IMR-90 (cell line): ENCODE measurements around the gene PLOD1. TPM values are rescaled to one million over a fixed set of nuclear protein-coding genes. Genes with fewer than 3 reads are reported as not detected.

Experiments used
- ATAC-seq: fragments of 200-7000 bp; cut with Tn5 transposase; 2 replicates; pipeline ENCODE4 v1.9.1; 2020; ENCODE audit warnings: low read depth, mild to moderate bottlenecking, moderate library complexity
- BruUV-seq: library from RNA; stranded (reverse); fragments of 400-500 nt; replicated peaks from 2 replicates; lab custom pipeline; 2021; lab: Mats Ljungman, UMichigan
- CTCF ChIA-PET: fragments of 300-600 bp; formaldehyde crosslinking; extraction: SDS; loops from one replicate; lab custom pipeline; 2021; ENCODE audit warnings: antibody characterized with exemption; lab: Yijun Ruan, JAX
- POLR2A ChIA-PET: fragments of 300-600 bp; sonication (Branson Sonifier 250); formaldehyde crosslinking; loops from one replicate; lab custom pipeline; 2022; ENCODE audit warnings: antibody characterized with exemption; ENCODE audit not compliant: unreplicated experiment; lab: Charles Lee
- DNase-seq: peaks from one replicate; pipeline ENCODE4 v3.0.0; 2013
- H2AFZ ChIP-seq: replicated peaks from 2 replicates; pipeline ENCODE3; 2013; ENCODE audit warnings: low read length, mild to moderate bottlenecking; ENCODE audit not compliant: poor library complexity
- H2AK5ac ChIP-seq: 2 replicates; pipeline ENCODE4 v1.6.1; 2013; ENCODE audit warnings: low read depth, low read length, inconsistent platforms
- H2AK9ac ChIP-seq: replicated peaks from 2 replicates; pipeline ENCODE3; 2013; ENCODE audit warnings: mild to moderate bottlenecking, low read depth, low read length, moderate library complexity; ENCODE audit not compliant: poor library complexity
- H2BK120ac ChIP-seq: 2 replicates; pipeline ENCODE4 v1.6.1; 2013; ENCODE audit warnings: low read depth, low read length, inconsistent platforms
- H2BK15ac ChIP-seq: 3 replicates; pipeline ENCODE4 v1.6.1; 2013; ENCODE audit warnings: low read depth, low read length, inconsistent platforms
- H2BK20ac ChIP-seq: 2 replicates; pipeline ENCODE4 v1.6.1; 2013; ENCODE audit warnings: low read depth, mild to moderate bottlenecking, inconsistent platforms, low read length, moderate library complexity
- H2BK5ac ChIP-seq: 2 replicates; pipeline ENCODE4 v1.6.1; 2013; ENCODE audit warnings: mild to moderate bottlenecking, low read depth, low read length, inconsistent platforms; ENCODE audit not compliant: poor library complexity, severe bottlenecking
- H3K14ac ChIP-seq: replicated peaks from 2 replicates; pipeline ENCODE4 v1.6.1; 2013; ENCODE audit warnings: low read depth, low read length, inconsistent platforms
- H3K18ac ChIP-seq: 2 replicates; pipeline ENCODE4 v1.6.1; 2013; ENCODE audit warnings: low read depth, low read length, control low read depth
- H3K23ac ChIP-seq: 2 replicates; pipeline ENCODE4 v1.6.1; 2013; ENCODE audit warnings: low read depth, low read length, inconsistent platforms
- H3K27ac ChIP-seq: 2 replicates; pipeline ENCODE4 v1.5.1; 2013; ENCODE audit warnings: mild to moderate bottlenecking, control low read depth, low read length; ENCODE audit not compliant: insufficient read depth
- H3K27me3 ChIP-seq: 2 replicates; pipeline ENCODE4 v1.6.1; 2013; ENCODE audit warnings: low read length; ENCODE audit not compliant: control insufficient read depth, insufficient read depth
- H3K36me3 ChIP-seq: 2 replicates; pipeline ENCODE4 v1.6.1; 2013; ENCODE audit warnings: low read length, mixed read lengths; ENCODE audit not compliant: control insufficient read depth, insufficient read depth
- H3K4ac ChIP-seq: 2 replicates; pipeline ENCODE4 v1.6.1; 2013; ENCODE audit warnings: low read depth, low read length, inconsistent platforms
- H3K4me1 ChIP-seq: 2 replicates; pipeline ENCODE4 v1.6.1; 2013; ENCODE audit warnings: low read length, mixed read lengths; ENCODE audit not compliant: control insufficient read depth, insufficient read depth
- H3K4me2 ChIP-seq: 2 replicates; pipeline ENCODE4 v1.6.1; 2013; ENCODE audit warnings: low read depth, mild to moderate bottlenecking, control low read depth, low read length, moderate library complexity
- H3K4me3 ChIP-seq: 2 replicates; pipeline ENCODE4 v1.5.1; 2013; ENCODE audit warnings: low read depth, mild to moderate bottlenecking, control low read depth, low read length, moderate library complexity; ENCODE audit not compliant: insufficient read depth
- H3K56ac ChIP-seq: 2 replicates; pipeline ENCODE4 v1.6.1; 2013; ENCODE audit warnings: low read length, inconsistent platforms; ENCODE audit not compliant: insufficient read depth; ENCODE audit errors: extremely low read depth
- H3K79me1 ChIP-seq, 2 experiments: 2 replicates each; pipeline ENCODE4 v1.6.1; 2013; ENCODE audit warnings: low read length in 2 of 2, inconsistent platforms in 1 of 2, low read depth in 1 of 2
- H3K9ac ChIP-seq: 2 replicates; pipeline ENCODE4 v1.6.1; 2013; ENCODE audit warnings: low read depth, low read length, control low read depth
- H3K9me1 ChIP-seq: 2 replicates; pipeline ENCODE4 v1.6.1; 2013; ENCODE audit warnings: low read length, inconsistent platforms; ENCODE audit not compliant: insufficient read depth
- H3K9me3 ChIP-seq: 2 replicates; pipeline ENCODE4 v1.6.1; 2013; ENCODE audit warnings: low read length; ENCODE audit not compliant: control insufficient read depth, insufficient read depth
- H4K20me1 ChIP-seq: 2 replicates; pipeline ENCODE4 v1.6.1; 2013; ENCODE audit warnings: low read length, inconsistent platforms; ENCODE audit not compliant: insufficient read depth
- H4K5ac ChIP-seq: 2 replicates; pipeline ENCODE4 v1.6.1; 2013; ENCODE audit warnings: mild to moderate bottlenecking, low read depth, low read length, control low read depth
- H4K8ac ChIP-seq, 2 experiments: 2 replicates each; pipeline ENCODE4 v1.6.1; 2013; ENCODE audit warnings: low read depth in 2 of 2, low read length in 2 of 2, control low read depth in 1 of 2, inconsistent platforms in 1 of 2
- H4K91ac ChIP-seq: 2 replicates; pipeline ENCODE4 v1.6.1; 2013; ENCODE audit warnings: low read depth, low read length, inconsistent platforms; ENCODE audit not compliant: insufficient read depth
- CTCF ChIP-seq: conservative IDR thresholded peaks from 2 replicates; pipeline ENCODE4 v1.5.1; 2012; ENCODE audit warnings: mild to moderate bottlenecking, low read depth, low read length, improper control_type of control experiment
- ELK1 ChIP-seq: fragments of 150-350 bp; IDR thresholded peaks from 2 replicates; pipeline ENCODE4 v1.6.1; 2016; ENCODE audit warnings: low read depth, mild to moderate bottlenecking, low read length, moderate library complexity, borderline replicate concordance
- MAFK ChIP-seq: IDR thresholded peaks from 2 replicates; pipeline ENCODE4 v1.6.1; 2012; ENCODE audit warnings: low read depth, low read length, improper control_type of control experiment
- MXI1 ChIP-seq: IDR thresholded peaks from 2 replicates; pipeline ENCODE4 v1.6.1; 2012; ENCODE audit warnings: low read depth, mild to moderate bottlenecking, low read length, moderate library complexity, borderline replicate concordance
- RAD21 ChIP-seq: IDR thresholded peaks from 2 replicates; pipeline ENCODE4 v1.6.1; 2012; ENCODE audit warnings: low read length, improper control_type of control experiment
- WGBS, 2 experiments: methylation state at CpG; one replicate each; pipeline versions ENCODE4 v1.1.5 to v1.1.7; 2013; ENCODE audit warnings: missing lambda C conversion rate in 2 of 2; ENCODE audit not compliant: insufficient read length in 1 of 2; ENCODE audit errors: extremely low coverage in 2 of 2; 5-methylcytosine and 5-hydroxymethylcytosine counted together
- dilution Hi-C: fragments of 300-500 bp; cut with HindIII; formaldehyde crosslinking; loops from one replicate; pipeline ENCODE4 v1.14.3; 2018; ENCODE audit warnings: low sequenced_read_pairs; ENCODE audit not compliant: unreplicated experiment
- in situ Hi-C: fragments of 300-500 bp; cut with MboI; formaldehyde crosslinking; loops from 3 replicates; pipeline ENCODE4 v1.14.3; 2019; ENCODE audit warnings: low sequenced_read_pairs, inconsistent platforms, mixed read lengths
- intact Hi-C: fragments of 100-400 bp; cut with micrococcal nuclease; formaldehyde crosslinking; loops from 2 replicates; pipeline ENCODE4 v1.10.0; 2022
- polyA plus RNA-seq, 3 experiments: library from polyadenylated mRNA; depleted of rRNA; stranded (reverse); fragments of >200 nt; gene quantifications; 2 replicates each; pipeline ENCODE4 v1.2.3, GENCODE V29; 2012; ENCODE audit warnings: low replicate concordance in 1 of 3
- total RNA-seq: library from RNA; depleted of rRNA; stranded (reverse); fragments of >200 nt; gene quantifications from 2 replicates; pipeline ENCODE4 v1.2.3, GENCODE V29; 2012

PLOD1 gene
- total and polyA plus RNA-seq, 2 of the 4 experiments (the other 2 are of a cell fraction) = 283 to 609 TPM

- Histone ChIP-seq H3K4me1 (peaks cover 24% of the 10 kb centered on the region), H3K9ac (no peak overlapping the region), H3K27ac (peak overlapping the region; percentile 68), H3K4ac (peak overlapping the region; percentile 78; the same call in 1 of the 2 replicates), H3K79me1 (peaks cover 6 to 22% of the 10 kb centered on the region in 2 experiments), H3K4me3 (no peak overlapping the region), H4K20me1 (peaks cover 22% of the 10 kb centered on the region), H3K9me1 (peaks cover 12% of the 10 kb centered on the region), H3K9me3 (no peaks in the 10 kb centered on the region), H4K5ac (peak overlapping the region; percentile 99), H2AFZ (peak overlapping the region; percentile 69), H2BK120ac (peak overlapping the region; percentile 93; the same call in 1 of the 2 replicates), H3K4me2 (no peak overlapping the region), H4K91ac (peak overlapping the region; percentile 36; the same call in 1 of the 2 replicates), H3K36me3 (peaks cover 7% of the 10 kb centered on the region), H2AK5ac (peak overlapping the region; percentile 79), H3K18ac (peak overlapping the region; percentile 93), H3K23ac (peak overlapping the region; percentile 78; the same call in 1 of the 2 replicates), H4K8ac (peak overlapping the region; percentile 94 to 96), H3K27me3 (no peaks in the 10 kb centered on the region), H2AK9ac (peak overlapping the region; percentile 87), H3K14ac (peak overlapping the region; percentile 88), H2BK5ac (peak overlapping the region; percentile 84), H2BK20ac (peak overlapping the region; percentile 83; the same call in 1 of the 2 replicates), H3K56ac (0 out of 2 replicates have a peak overlapping the region, but pooled peaks have one; percentile 29), H2BK15ac (peak overlapping the region; percentile 97; the same call in 2 of the 3 replicates)
- TF ChIP-seq MXI1 = no peak
- TF ChIP-seq RAD21 = no peak
- no peak for TF ChIP-seq CTCF
- TF ChIP-seq MAFK = no peak
- no peak for TF ChIP-seq ELK1
- intact Hi-C loops (no loop called here), dilution Hi-C loops (no loop called here), in situ Hi-C loops (no loop called here)
- POLR2A ChIA-PET = no interaction called here
- CTCF ChIA-PET = interaction anchor here (0.7 kb wide), 1 partner anchor 669 kb away, joined by 3 read pairs; no protein-coding TSS in a partner anchor
- WGBS, 2 experiments = 20% methylated on average over 1 of the region's 5 CpGs; no CpG with 5 or more reads in 1 of the 2 experiments
- ATAC-seq (no peak), DNase-seq (peak; percentile 40)
- BruUV-seq = no TSS peak
These were observed 6.5 kb upstream of the PLOD1 start for GRCh38 chr1:11927866-11928592.
